AG04450 (cell line): Measurements from ENCODE around the gene OVOL3. TPM values are rescaled to one million over a fixed set of nuclear protein-coding genes. Genes with fewer than 3 reads are reported as not detected.

Experiments used
- CTCF ChIA-PET: fragments of 300-600, 350-600 bp; formaldehyde crosslinking; extraction: SDS; loops from one replicate; lab custom pipeline; 2022; ENCODE audit warnings: antibody characterized with exemption, inconsistent platforms; lab: Charles Lee
- POLR2A ChIA-PET: fragments of 350-600 bp; formaldehyde crosslinking; extraction: SDS; loops from one replicate; lab custom pipeline; 2021; ENCODE audit warnings: antibody characterized with exemption, inconsistent platforms; lab: Yijun Ruan, JAX
- DNase-seq: peaks from one replicate; pipeline ENCODE4 v3.0.0-alpha.2; 2011; ENCODE audit warnings: low read depth, low spot score
- H3K27ac ChIP-seq: one replicate; pipeline ENCODE4 v1.5.1; 2012; ENCODE audit warnings: low read depth, low read length, control low read depth
- H3K27me3 ChIP-seq: one replicate; pipeline ENCODE4 v1.6.0; 2012; ENCODE audit warnings: low read length; ENCODE audit not compliant: control insufficient read depth, insufficient read depth
- H3K4me3 ChIP-seq: 2 replicates; pipeline ENCODE4 v1.5.1; 2011; ENCODE audit warnings: mild to moderate bottlenecking, low read depth, low read length, control low read depth
- H3K9me3 ChIP-seq: 2 replicates; pipeline ENCODE4 v1.5.1; 2012; ENCODE audit warnings: low read length; ENCODE audit not compliant: control insufficient read depth, insufficient read depth
- CTCF ChIP-seq: IDR thresholded peaks from 2 replicates; pipeline ENCODE4 v1.5.1; 2011; ENCODE audit warnings: low read depth, low read length, control low read depth, inconsistent platforms
- polyA plus RNA-seq: library from polyadenylated mRNA; depleted of rRNA; stranded (reverse); fragments of >200 nt; gene quantifications from 2 replicates; pipeline ENCODE4 v1.2.3, GENCODE V29; 2011

The OVOL3 gene
- polyA plus RNA-seq, 1 experiment: not detected

- Histone ChIP-seq H3K4me3 (peak overlapping the region; percentile 81), H3K27ac (no peak overlapping the region), H3K9me3 (no peaks in the 10 kb centered on the region; the same call in 1 of the 2 replicates), H3K27me3 (no peaks in the 10 kb centered on the region)
- TF ChIP-seq CTCF: no peak
- ChIA-PET CTCF (interaction anchor here (0.8 to 2.8 kb wide), 2 partner anchors 54 to 117 kb away, joined by 4 to 6 read pairs; no protein-coding TSS in a partner anchor), POLR2A (no interaction called here)
- no peak for DNase-seq
Observed at GRCh38 chr19:36116344-36116637, 5.3 kb downstream of the OVOL3 start.

- no peaks in the 10 kb centered on the region for H3K9me3 ChIP-seq
- ChIA-PET CTCF (no interaction called here), POLR2A (interaction anchor here (0.5 kb wide), 1 partner anchor 12 kb away, joined by 4 read pairs; no protein-coding TSS in a partner anchor)
- DNase-seq: no peak
- no peak for TF ChIP-seq CTCF
- no peak overlapping the region for H3K4me3 ChIP-seq
- H3K27me3 ChIP-seq: no peaks in the 10 kb centered on the region
- H3K27ac ChIP-seq: no peak overlapping the region
Observed at GRCh38 chr19:36120092-36120983, 9.4 kb downstream of the OVOL3 start.

GRCh38 chr19:36120984-36121358 is 10.0 kb downstream of the OVOL3 start:
- DNase-seq: no peak
- Histone ChIP-seq H3K27ac (no peak overlapping the region), H3K27me3 (no peaks in the 10 kb centered on the region), H3K4me3 (no peak overlapping the region), H3K9me3 (no peaks in the 10 kb centered on the region)
- POLR2A ChIA-PET: no interaction called here
- TF ChIP-seq CTCF: no peak
- CTCF ChIA-PET: no interaction called here

- CTCF ChIA-PET: no interaction called here
- no peak for TF ChIP-seq CTCF
Observed at GRCh38 chr19:36121486-36122124, 10.7 kb downstream of the OVOL3 start.

GRCh38 chr19:36125557-36125956 is 14.6 kb downstream of the OVOL3 start:
- Histone ChIP-seq H3K9me3 (no peaks in the 10 kb centered on the region), H3K27ac (no peak overlapping the region), H3K4me3 (no peak overlapping the region), H3K27me3 (no peaks in the 10 kb centered on the region)
- ChIA-PET CTCF (interaction anchor here (0.6 kb wide), 1 partner anchor 52 kb away, joined by 5 read pairs; no protein-coding TSS in a partner anchor), POLR2A (interaction anchor here (0.6 kb wide), 1 partner anchor 115 kb away, joined by 3 read pairs; no protein-coding TSS in a partner anchor)
- DNase-seq: no peak
- no peak for TF ChIP-seq CTCF

More at GRCh38 chr19:36121486-36122124, 10.7 kb downstream of the OVOL3 start:
- Histone ChIP-seq H3K4me3 (no peak overlapping the region), H3K9me3 (no peaks in the 10 kb centered on the region), H3K27ac (no peak overlapping the region), H3K27me3 (no peaks in the 10 kb centered on the region)
- POLR2A ChIA-PET: no interaction called here
- DNase-seq: no peak
